HUDEP-2 (cell line): ENCODE results near the gene MAP3K12.

Source experiments
- DNase-seq, 76 experiments: peaks; one replicate each; lab custom pipeline; 2025; ENCODE audit not compliant: unreplicated experiment in 76 of 76; lab: John Stamatoyannopoulos, UW

MAP3K12 gene

DNA sequence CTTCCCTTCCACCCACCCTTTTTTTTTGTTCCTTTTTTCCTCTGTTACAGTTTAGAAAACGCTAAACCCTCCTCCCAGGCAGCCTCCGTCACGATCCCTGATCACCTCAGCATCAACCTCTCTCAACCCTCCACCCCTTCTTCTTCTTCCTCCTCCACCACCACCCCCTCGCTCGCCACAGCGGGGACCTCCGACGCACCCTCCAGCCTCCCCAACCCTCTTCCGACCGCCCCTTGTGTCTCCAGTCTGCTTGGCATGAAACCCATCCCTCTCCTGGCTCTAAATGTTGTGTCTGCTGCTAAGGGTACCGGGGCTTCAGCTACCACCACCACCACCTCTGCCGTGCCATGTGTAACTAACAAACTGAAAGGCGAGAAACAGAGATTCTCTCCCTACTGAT lies 24.4 kb downstream of the MAP3K12 start:
- no peak for DNase-seq

DNA sequence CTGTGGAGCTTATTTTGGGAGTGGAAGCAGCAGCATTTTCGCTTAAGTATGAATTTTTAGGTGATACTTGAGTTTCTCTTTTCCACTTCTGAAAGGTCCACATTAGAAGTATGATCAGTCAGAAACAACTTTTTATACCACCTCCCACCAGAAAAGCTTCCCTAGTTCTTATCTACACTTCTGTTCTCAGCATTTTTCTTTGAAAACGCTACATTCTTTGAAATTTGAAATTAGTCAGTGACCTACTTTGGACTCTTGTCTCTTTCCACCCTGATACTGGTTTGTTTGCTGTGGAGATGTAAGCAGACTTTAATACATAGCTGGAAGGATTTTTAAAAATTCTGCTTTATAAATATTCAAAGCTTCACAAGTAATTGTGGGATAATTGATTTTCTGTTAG lies 25.2 kb downstream of the MAP3K12 start:
- DNase-seq: no peak

DNA sequence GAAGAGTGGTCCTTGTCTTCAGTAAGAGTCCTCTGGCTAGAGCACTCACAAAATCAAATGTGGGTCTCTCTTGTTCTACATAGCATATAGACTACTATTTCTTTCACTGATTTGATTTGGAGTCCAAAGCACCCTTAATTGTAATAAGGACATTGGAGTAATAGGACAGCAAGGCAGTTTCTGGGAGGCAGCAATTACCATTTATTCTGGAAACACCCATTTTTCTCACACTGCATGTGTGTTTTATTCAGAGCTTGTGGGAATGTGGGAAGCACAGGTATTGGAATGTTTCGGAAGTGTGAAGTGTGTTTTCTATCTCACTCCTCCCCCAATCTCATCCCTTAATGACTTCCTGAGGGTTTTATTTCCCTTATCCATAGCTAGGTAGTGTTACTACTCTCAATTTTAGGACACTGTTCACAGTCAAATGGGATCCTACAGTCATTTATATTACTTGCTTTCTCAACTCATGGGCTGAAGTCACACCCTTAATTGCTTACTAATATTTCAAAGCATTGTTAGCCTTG lies 27.1 kb downstream of the MAP3K12 start:
- DNase-seq: no peak

DNA sequence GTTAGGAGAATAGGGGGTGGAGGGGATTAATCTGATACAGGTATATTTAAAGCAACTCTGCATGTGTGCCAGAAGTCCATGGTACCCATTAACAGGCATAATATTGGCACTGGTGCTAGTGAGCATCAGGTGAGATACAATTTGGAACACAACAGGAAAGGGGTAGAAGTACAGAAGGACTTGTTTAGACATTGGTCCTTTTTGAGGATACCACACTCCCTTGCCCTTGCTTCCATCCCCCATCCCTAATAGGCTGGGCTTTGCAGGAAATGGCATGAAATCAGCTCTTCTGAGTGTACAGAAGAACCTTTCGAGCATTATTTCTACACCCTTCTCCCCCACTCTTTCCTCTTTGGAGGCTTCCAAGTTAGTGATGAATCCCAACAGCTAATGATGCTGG lies 31.0 kb downstream of the MAP3K12 start:
- DNase-seq: no peak

DNA sequence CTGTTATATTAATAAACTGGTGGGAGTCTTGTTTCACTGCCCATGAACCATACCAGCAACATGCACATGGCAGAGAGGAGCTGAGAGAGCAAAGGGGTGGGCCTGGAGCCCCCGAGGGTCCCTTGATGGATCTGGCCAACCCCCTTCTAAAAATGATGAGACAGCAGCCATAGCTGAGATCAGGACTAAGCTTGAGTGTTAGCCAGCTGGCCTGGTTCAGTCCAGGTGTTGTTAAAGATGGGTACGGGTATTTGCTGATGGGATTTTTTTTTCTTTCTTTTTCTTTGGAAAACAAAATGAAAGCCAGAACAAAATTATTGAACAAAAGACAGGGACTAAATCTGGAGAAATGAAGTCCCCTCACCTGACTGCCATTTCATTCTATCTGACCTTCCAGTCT lies 31.4 kb downstream of the MAP3K12 start:
- DNase-seq: no peak

DNA sequence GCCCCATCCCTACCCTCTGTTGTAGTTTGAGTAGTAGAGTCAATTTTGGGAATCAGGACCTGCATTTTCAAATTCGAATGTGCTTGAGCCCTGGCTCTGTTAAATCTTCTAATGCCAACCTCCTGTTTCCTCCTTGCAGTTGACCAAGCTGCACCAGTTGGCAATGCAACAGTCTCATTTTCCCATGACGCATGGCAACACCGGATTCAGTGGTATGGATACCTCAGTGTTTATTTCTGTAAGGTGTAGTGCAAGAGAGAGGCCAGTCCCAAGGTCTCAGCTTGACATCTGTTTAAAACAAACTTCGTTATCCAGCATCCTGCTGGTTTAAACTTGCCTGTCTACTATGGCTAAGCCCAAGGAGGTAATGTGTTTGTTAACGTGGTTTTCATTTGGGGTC lies 32.2 kb downstream of the MAP3K12 start:
- no peak for DNase-seq

DNA sequence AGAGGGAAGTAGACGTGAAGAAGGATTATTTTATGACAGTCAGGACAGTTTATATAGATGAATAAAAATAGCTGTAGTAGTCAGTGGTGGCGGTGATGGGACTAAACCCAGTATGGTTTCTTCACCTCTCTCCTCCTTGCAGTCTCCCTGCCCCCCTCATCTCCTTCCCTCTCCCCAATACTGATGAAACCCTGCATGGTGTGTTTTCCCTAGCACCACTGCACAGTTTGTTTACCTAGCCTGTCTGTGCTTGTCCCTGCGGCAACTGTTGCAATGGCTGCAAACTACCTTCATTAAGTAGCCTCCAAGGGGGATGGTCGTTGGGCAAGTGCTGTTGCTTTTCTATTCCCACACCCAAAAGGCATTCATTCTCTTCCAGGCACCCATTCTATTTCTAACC lies 32.6 kb downstream of the MAP3K12 start:
- DNase-seq: no peak

DNA sequence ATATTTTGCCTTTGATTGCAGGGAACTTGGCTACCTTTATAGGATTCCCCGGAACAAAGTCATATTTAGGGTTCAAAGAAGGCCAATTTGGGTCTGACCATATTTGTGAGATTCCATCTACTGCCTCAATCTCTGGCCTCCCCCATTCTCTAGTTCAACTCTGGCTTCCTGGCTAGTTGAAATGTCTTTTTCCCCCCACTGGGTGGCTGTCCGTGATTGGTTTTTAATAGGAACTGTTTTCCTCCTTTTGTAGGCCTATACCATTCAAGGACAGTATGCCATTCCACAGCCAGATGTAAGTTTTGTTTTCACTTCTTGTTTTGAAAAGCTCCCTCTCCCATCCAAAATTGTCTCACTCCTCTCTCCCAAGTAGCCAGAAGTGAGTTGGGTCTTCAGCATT lies 33.6 kb downstream of the MAP3K12 start:
- no peak for DNase-seq

DNA sequence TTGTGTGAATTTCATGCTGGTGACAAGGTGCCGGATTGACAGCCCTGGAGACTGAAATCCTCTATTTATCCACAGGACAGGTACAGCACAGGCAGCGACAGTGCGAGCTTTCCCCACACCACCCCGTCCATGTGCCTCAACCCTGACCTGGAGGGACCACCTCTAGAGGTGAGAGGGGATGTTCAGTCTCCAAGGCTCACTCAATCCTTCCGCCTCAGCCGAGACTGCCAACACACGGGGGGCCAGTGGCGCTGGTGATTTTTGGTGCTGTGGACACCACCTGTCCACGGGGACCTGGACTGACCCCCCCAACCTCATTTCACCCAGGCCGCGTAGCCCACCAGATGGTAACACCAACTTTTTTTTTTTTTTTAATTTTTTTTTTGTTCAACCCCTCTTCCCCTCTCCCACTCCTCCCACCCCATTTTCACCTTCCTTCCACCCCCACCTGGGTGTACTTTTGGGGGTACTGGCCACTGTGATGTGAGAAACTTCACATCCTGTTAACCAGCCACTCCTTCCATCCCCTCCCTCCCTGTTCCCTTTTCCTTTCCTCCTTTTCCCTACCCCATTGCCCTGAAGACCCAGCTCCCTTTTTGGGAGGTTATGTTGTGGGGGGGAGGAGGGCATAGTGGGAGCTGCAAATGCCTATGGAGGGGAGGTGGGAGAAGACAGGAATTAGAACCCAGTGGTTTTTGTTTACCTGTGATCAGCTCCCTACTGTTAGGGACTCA lies 34.4 kb downstream of the MAP3K12 start:
- DNase-seq: no peak

DNA sequence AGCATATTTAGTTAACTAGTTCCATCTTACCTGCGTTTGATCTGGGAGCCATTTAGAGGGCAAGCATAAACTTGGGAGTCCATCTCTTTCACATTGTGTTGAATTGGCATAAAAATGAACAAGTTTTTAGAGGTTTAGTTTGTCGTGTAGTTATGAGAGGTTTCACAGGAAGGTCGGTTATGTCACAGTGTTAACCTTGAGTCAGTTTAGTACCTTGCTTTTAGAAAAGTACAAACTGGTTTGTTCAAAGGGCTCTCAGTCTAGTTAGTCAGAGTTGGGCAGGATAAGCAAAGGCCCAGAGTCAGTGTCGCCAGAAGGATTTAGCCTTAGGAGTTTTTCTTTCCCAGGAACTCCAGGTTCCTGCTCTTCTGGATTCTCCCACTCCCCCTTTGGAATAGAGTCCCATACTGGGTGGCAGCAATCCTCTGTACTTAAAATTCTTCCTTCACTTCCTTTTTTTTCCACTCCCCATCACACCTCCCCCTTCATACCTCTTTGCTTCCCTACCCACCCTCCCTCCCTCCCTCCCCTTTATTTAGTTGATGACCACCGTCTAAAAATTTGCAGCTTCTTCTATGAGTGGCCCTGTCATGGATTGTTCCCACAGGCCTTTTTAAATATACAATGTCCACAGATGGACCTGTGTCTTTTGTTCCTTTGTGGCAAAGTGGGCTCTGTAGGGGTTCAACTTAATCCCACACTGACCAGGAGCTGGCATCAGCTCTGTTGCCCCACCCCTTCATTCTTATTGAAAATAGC lies 35.3 kb downstream of the MAP3K12 start:
- DNase-seq: no peak

DNA sequence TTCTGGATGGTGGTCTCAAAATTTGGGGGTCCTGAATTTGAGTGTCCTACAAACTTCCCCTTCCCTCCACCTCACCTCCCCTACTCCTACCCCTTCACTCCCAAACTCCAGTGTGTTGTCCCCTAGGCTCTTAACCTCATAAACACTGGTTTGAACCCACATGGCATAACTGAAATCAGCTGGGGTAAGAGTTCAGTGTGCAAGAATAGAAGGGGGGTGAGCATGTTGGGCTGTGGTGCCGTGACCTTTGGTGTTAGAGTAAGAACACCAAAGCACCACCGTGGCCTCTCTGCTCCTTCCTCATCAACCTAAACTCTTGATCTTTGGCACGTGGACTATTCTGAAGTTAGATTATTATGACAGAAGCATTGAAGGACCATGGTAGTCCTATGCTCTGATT lies 36.3 kb downstream of the MAP3K12 start:
- DNase-seq: no peak

DNA sequence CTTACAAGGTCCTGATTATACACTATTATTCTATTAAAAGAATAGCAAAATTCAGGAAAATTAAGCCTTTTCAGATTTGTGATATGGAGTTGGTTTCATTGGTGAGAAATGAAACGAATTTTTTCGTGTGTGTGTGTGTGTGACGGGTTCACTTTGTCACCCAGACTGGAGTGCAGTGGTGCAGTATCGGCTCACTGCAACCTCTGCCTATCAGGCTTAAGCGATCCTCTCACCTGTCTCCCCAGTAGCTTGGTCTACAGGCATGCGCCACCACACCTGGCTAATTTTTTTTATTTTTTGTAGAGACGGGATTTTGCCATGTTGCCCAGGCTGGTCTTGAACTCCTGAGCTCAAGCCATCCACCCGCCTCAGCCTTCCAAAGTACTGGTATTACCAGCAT lies 37.7 kb downstream of the MAP3K12 start:
- DNase-seq: no peak

DNA sequence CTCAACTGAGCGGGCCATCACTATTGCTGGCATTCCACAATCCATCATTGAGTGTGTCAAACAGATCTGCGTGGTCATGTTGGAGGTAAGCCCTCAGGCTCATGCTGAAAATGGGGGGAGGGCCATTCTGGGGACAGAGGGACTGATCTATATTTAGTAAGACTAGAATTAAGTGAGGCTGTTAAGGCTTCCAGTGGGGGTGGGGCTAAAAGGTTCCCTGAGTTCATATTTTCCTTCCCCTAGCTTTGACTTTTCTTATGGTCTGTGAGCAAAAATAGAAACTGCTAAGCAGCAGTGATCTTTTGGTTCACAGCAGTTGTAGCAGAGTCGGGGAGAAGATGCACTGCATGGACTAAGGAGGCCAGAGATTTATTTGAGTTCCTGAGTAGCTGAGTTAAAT lies 38.2 kb downstream of the MAP3K12 start:
- no peak for DNase-seq

DNA sequence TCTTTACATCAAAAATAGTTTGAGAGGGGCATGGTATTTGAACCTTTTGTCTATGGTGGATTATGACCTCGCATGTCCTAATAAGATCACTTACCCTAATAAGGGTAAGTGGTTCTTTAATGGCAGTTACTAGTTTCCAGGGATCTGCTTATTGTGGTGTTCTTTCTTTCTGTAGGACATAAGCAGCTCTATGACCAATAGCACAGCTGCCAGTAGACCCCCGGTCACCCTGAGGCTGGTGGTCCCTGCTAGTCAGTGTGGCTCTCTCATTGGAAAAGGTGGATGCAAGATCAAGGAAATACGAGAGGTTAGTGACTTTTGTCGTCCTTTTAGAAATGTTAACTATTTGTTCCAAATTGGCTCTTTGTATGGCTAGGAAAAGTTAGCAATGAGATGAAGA lies 40.2 kb downstream of the MAP3K12 start:
- no peak for DNase-seq

DNA sequence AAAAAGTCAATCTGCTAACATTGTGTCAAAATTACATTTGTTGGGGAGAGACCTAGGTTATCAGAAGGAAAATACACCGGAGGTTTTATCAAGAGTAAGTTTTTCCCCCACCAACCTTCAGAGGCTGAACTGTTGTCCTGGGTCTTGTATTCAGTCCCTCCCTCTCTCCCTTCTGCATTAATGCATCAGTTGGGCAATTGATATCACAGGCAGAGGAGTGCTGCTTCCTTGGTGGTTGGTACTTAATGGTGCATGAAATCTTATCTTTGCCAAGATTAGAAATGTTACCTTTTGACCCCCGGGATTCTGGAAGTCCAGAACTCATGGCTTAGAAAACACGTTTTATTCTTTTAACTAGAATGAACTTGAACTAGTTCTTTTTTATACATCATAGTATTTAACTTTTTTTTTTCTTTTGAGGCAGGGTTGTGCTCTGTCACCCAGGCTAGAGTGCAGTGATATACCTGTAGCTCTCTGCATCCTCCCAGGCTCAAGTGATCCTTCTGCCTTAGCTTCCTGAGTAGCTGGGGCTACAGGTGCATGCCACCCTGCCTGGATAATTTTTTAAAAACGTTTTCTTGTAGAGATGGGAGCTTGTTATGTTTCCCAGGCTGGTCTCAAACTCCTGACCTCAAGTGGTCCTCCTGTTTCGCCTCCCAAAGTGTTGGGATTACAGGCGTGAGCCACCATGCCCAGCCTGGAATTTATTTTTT lies 42.4 kb downstream of the MAP3K12 start:
- DNase-seq: no peak

DNA sequence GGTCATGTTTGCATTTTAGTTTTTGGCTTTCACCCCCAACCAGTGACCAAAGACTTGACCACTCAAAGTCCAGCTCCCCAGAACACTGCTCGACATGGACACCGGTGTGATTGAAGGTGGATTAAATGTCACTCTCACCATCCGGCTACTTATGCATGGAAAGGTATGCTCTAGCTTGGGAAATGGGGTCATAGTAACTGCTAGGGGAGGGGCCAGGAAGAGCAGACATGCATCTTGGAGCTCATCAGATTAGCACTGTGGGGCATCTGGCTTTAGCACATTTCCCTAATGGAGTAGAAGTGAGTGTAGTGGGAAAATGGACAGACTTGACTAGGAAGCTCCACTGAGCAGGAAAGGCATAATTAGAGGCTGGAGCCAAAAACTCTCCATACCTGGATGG lies 44.6 kb downstream of the MAP3K12 start:
- DNase-seq: no peak

DNA sequence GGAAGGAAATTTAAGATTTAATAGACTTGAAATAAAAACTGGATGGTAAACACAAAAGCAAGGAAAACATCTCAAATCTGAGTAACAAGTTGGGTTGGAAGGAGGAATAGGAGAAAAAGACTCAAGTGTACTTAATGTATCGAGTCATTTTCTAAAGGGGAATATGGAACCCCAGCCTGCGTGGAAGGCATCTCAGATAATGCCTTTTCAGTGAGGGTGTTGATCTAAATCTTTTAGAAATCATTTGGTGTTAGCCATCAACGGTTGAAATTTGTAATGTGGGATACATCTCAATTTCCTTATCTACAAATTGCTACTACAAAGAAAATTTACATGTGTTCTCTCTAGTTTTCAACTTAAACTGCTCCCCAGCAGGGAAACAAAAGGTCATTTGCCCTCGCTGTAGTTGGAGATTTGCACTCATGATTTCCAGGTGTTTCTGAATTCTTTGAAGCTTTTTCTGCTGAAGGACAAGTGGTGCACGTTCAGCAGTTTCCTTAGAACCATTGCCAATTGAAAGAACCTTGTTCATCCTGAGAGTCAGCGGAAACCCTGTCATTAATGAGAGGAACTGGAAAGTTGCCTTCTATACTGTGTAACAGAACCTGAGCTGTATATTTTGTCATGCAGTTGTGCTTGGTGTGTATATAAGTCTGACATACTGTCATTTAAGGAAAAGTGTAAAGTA lies 45.2 kb downstream of the MAP3K12 start:
- DNase-seq: no peak

DNA sequence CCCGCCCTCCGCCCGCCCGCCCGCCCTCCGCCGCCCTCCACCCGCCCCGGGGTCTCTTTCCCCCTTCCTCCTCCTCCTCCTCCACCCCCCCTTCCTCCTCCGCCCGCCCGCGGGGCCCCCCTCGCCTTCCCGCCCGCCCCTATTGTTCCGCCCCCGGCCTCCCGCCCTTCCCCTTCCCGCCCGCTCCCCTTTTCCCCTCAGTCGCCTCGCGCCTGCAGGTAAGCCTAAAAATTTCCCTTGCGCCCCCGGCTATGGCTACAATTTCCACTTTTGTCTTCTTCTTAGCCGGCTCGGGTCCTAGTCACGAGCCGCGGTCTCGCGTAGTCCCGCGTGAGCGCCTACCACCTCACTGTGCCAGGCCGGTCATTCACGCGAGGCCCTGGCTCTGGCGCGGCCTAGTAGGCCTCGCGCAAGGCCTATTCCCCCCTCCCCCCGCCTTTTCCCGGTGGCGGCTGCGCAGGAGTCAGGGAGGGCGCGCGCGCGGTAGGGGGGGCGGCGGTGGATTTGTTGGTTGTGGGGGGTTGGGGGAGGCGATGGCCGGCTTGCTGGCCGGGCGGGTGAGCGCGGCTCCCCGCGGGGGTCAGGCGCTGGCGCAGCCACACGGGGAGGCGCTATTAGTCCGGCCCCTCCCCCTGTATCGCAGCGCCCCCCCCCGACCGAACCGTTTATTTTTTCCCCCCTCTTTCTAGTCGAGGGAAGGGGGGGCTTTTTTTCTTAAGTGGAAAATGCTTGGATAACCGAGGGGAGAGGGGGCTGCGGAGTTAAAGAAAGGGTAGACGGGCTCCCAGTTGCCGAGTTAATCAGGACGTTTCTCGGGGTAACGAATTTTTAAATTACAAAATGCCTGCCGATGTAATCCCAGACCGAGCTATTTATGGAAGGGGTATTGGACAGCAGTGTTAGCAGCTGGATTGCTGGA lies 46.8 kb downstream of the MAP3K12 start:
- DNase-seq: peak in 66 of 76 experiments; percentile 11 to 83 (median 62)

DNA sequence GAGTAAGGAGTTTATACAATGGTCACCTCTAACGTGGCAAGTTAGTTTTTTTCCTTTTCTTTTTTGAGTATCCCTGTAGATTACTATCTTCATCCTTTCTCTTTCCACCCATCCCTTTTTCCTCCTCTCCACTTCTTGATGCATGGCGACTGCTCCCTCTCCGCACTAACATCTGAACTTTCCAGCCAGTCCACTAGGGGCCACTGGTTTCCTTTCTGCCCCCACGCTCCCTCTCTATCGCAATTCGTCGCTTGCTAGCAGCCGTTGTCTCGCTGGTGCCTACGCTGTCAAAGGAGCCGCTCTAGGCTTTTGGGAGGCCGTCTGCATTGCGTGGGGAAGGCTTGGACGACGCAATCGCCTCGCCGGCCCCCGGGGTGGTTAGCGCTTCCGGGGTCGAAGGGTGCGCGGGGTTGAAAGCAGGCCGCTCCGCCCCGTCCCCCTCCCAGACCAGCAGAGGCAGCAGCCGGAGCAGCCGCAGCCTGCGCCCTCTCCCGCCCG lies 47.5 kb downstream of the MAP3K12 start, which contains the start of gene PCBP2:
Gene PCBP2, plus strand, starts transcription at position 442 of the 498 bp plus-strand sequence. CDS start 2,699 bp downstream, outside the sequence.
- DNase-seq: peak in 75 of 76 experiments; percentile 13 to 98 (median 97)
